ENCODE results near the gene CRYGS.

DNA sequence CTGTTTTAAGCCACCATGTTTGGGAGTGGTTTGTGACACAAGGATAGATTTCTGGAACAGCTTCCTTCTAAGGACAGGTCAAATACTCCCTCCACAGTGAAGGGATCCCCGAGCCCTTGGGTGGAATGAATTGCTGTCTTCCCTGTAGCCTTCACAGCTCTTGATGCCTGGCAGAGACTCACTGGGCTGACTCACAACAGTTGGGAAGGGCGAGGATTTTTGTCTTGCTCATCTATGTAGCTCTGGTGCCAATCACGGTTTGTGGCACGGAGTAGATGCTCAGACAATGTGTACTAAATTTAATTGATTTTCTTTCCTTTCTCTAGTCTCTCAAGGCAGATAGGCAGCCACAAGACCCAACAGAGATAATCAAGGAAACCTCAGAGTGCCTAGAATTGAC lies 27.0 kb downstream of the CRYGS start:
- no peak for TF ChIP-seq ZNF274 (IDR thresholded peaks at IDR 0.05; ENCODE audit: low read depth, low read length)
- no peak for TF ChIP-seq SUZ12 (IDR thresholded peaks at IDR 0.05; ENCODE audit: extremely low read depth, insufficient read depth, insufficient read length)

Measured in NT2/D1 (cell line).